ENCODE data around the gene NOP9.

The NOP9 gene

DNA sequence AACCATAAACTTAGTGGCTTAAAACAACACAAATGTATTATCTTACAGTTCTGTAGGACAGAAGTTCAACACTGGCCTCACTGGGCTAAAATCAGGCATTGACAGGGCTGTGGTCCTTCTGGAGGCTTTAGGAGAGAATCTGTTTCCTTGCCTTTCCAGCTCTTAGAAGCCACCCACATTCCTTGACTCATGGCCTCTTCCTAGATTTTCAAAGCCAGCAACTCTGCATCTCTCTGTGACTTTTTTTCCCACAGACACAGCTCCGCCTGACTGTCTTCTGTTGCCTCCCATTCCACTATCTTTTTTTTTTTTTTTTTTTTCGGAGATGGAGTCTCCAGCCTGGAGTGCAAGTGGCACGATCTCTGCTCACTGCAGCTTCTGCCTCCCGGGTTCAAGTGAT lies 56.6 kb downstream of the NOP9 start:
- DNase-seq = no peak
